CD4-positive, alpha-beta T cell treated with Interleukin-10 for 1 hour (primary cell): ENCODE data around the gene SLX4IP.
"Not testable (repeated sequence)": the region's sequence is repeated elsewhere in the genome, so short reads cannot be mapped to it uniquely, and the experiment has no call there.

Experiments
- DNase-seq: peaks from one replicate; pipeline ENCODE4 v3.0.0-alpha.2; 2020

The SLX4IP gene

DNA sequence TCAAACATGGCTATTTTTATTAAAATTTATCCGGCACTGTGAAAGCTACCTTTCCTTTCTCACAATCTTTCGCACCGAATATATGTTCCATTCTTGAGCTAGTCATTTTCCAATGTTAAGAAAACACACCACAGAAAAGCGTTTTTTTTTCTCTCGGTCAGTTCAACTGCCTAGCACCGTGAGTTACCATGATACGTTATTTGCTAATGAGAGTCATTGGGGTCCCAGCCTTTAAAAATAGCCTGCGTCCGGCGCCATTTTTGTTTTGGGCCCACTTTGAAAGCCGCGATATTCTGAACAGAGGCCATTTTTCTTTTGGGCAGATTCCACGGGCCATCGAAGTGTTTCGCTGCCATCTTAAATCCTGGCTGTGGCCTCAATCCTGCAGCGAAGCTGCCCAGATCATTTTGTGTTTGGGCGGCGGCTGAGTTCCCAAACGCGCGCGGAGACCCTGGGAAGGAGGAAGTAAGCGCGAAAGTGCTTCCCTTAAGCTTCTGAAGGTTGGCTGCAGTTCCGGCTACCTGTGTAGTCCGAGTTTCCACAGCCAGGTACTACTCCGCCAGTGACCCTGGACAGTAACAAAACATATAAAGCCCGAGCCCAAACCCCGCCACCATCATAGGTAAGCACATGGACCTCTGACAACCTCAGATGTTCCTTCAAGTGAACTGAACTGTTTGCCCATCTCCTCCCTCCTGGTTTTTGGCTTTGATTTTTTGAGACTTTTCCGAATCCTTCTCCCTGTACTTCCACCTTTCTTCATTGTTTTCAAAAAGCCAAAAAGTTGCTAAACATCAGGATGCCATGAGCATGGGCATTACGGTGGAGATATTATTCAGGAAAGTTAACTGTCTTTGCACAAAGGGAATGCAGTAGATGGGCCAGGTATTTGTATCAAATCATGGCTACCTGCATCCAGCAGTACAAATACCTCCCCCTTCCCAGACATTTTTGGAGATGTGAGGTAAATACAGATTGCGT is at the start of gene SLX4IP:
SLX4IP (plus strand) TSS at position 474 of the 981 bp plus-strand sequence. CDS start 22,900 bp downstream, outside the sequence.
- DNase-seq = peak; percentile 94

DNA sequence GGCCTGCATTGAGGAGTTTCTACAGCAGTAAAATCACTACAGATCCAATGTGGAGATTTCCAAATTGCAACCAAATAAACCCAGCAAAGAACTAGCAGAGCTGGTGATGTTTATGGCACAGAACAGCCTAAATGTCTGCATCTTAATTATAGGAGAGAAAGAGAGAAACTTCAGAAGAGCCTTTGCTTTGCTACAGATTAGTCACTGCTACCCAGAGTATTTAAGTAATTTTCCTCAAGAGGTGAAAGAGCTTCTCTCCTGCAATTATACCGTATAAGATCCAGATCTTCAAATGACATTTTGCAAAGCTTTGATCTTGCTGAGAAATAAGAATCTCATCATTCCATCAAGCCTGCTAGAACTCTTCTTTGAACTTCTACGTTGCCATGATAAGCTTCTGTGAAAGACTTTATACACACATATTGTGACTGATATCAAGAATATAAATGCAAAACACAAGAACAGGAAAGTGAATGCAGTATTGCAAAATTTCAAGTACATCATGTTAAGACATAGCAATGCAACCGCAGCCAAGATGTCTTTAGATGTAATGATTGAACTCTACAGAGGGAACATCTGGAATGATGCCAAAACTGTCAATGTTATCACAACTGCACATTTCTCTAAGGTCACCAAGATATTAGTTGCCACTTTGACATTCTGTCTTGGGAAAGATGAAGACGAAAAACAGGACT is 49.1 kb upstream of the SLX4IP start:
- no peak for DNase-seq

DNA sequence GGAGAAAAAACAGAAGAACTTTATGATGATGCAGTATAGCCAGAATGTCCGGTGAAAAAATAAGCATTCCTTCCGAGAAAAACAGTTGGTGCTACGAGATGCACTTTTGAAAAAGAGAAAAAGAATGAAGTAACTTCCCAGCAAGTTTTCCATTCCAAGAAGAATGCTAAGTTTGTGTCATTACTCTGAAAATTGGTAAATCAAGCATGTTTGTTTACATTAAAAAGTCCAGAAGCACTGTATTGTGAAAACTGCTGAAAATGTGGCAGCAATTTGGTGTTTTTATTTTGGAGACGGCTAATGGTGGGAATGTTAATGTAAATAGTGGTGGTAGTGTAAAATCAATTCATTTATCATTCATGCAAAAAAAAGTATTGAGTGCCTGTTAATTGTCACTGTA is 47.4 kb upstream of the SLX4IP start:
- no peak for DNase-seq

DNA sequence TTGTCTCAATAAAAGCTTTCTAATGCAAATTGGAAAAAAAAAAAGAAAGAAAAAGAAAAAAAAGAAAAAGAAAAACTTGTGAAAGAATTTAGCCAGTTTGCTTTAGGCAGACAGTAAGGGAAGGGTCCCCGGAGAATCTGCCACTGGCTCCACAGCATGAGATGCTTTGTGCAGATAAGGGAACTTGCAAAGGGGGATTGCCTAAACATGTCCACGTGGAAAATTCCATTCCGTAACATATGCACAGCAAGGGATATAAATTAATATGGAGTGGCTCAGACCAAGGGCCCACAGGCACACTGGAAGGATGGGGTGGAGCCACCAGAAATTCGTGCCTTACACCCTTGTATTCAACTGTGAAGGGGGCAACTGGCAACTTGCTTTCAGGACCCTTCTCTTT is 46.5 kb upstream of the SLX4IP start:
- no peak for DNase-seq

DNA sequence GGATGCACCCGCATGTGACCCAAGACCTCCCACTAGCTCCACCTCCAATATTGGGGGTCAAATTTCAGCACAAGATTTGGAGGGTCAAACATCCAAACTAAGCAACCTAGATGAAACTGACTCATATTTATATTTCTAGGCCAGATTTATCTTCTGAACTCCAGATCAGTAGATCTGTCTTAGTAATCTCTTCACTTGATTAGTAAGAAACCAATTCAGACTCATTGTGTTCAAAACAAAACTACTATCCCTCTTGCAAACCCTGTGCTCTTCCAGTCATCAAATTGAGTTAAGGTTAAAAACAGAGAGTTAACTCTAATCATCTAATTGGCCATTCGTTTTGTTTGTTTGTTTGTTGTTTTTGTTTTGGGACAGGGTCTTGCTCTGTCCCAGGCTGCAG is 44.4 kb upstream of the SLX4IP start:
- DNase-seq = no peak

DNA sequence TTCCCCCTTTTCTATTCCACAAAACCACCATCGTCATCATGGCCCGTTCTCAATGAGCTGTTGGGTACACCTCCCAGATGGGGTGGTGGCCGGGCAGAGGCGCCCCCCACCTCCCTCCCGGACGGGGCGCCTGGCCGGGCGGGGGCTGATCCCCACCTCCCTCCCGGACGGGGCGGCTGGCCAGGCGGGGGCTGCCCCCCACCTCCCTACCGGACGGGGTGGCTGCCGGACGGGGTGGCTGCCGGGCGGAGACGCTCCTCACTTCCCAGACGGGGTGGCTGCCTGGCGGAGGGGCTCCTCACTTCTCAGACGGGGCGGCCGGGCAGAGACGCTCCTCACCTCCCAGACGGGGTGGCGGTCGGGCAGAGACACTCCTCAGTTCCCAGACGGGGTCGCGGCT is 40.4 kb upstream of the SLX4IP start:
- not testable (repeated sequence) for DNase-seq

DNA sequence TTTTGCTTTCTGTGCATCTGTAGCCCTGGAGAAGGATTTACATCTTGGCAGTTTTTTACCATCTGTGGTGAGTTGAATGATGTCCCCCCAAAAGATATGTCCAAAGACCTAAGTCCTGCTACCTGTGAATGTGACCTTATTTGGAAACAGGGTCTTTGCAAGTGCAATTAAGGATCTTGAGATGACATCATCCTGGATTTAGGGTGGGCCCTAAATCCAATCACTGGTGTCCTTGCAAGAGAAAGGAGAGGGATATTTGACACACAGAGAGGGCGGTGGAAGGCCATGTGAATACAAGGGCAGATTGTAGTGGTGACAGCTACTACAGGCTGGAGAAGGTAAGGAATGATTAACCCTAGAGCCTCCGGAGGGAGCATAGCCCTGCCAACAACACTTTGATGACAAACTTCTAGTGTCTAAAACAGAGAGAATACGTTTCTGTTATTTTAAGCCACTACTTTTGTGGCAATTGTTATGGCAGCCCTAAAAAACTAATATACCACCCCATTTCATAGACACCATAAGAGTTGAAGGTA is 36.2 kb upstream of the SLX4IP start:
- DNase-seq = no peak

DNA sequence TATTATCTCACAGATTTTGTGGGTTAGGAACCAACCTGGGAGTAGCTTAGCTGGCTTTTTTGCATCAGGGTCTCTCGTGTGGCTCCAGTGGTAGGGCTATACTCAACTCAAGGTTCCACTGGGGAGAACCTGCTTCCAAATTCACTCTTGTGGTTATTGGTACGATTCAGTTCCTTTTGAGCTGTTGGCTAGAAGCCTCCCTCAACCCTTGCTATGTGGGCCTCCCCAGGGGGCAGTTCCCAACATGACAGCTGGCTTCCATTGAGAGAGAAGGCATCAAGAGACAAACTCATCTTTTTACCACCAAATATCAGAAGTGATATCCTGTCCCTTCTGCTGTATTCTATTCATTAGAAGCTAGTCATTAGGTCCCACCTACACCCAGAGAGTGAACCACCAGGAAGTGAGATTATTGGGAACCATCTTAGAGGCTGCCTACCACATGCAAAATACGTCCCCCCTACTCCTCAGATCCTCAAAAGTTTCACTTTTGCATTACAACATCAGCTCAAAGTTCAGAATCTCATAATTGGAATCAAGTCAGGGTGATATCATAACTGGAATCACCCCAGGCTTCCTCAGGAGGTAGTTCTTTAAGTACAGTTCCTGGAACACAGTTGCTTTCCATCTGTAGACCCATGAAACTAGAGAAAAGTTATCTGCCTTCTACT is 32.0 kb upstream of the SLX4IP start:
- no peak for DNase-seq

DNA sequence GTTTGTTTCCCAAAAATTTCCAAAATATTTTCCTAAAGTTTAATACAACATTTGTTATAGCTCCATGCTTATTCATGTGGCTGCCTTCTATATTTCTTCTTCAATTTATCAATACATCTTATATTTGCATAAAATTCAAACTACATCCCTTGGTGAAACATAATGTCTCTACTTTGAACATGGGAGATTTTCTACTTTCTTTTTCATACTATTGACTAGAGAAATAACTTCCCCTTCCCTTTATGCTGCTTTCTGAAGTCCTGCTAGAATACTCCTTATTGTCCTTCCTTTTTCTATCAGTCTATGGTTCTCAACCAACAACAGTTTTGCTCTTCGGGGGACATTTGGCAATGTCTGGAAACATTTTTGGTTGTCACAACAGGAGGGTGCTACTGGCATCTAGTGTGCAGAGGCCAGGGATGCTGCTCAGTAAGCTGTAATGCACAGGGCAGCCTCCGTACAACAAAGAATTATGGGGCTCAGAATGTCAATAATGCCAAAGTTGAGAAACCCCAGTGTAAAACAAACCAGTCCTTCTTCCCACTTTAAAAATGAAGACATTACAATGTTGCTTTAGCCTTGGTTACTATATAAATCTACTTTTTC is 31.0 kb upstream of the SLX4IP start:
- DNase-seq = no peak

DNA sequence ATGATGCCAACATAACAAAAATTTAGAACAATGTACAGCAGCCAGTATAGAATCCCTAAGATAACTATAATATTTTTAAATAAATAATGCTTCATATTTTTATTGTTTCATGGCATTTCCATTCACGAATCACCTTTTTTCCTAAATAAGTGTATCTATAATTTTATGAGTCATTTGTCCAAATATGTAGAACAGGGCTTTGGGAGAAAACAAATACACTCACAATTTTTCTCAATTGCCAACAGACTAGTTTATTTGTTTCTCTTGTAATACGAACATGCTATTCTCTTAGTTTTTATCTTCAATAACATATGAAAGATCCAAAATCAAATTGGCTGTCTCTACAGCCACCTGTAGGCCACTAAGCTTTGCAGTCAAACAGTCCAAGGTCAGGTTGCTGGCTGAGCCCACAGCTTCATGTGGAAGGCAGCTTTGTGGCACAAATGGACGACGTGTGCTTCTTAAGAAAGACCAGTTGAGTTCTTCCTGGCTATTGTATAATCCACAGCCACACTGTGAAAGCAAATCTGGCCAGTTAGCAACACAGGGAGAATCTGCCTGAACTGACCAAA is 30.1 kb upstream of the SLX4IP start:
- DNase-seq = no peak

DNA sequence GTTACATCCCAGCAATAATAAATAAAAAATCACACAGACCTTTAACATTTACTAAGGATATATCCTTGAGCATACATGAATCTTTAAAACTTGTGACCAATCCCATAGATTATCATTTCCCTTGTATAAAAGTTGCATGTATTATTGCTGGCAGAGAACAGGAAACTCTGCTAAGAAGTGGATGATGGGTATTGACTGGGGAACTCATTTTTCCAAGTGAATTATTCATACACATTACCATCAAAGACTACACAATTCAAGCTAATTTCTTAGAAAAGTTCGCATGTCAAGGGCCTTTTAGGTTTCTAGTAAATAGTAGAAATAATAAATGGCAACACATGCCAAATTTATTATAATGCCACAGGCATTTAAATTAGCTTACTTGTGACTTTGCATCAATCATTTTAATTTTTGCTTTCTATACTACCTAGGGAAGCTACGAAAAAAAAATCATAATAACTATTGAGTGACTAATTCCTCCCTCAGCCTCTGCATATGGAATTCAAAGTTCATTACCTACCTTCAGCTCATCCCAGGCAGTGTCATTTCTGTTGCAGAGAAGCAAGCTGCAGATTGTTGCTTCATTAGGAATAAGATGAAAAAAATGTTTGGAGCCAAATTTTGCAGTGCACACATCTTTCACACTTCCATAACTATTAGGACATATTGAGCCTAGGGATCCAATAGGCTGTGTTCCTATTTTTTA is 26.8 kb upstream of the SLX4IP start:
- no peak for DNase-seq

DNA sequence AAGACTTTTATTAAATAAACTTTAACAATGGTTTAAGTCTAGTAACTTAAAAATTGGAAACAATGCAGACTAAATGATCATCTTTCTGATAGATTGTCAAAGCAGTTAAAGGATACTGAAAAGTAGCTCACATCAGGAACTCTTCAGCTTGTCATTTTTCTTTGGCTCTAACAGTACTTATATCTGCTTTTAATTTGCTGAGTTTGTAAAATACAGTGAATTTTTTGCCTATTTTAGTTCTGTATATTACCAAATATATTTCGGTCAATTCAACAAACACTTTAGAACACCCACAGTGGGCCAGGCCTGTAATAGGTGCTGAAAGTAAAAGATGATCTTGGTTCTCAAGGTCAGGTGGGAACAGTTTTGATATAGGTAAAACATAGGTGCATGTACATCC is 23.4 kb upstream of the SLX4IP start:
- no peak for DNase-seq

DNA sequence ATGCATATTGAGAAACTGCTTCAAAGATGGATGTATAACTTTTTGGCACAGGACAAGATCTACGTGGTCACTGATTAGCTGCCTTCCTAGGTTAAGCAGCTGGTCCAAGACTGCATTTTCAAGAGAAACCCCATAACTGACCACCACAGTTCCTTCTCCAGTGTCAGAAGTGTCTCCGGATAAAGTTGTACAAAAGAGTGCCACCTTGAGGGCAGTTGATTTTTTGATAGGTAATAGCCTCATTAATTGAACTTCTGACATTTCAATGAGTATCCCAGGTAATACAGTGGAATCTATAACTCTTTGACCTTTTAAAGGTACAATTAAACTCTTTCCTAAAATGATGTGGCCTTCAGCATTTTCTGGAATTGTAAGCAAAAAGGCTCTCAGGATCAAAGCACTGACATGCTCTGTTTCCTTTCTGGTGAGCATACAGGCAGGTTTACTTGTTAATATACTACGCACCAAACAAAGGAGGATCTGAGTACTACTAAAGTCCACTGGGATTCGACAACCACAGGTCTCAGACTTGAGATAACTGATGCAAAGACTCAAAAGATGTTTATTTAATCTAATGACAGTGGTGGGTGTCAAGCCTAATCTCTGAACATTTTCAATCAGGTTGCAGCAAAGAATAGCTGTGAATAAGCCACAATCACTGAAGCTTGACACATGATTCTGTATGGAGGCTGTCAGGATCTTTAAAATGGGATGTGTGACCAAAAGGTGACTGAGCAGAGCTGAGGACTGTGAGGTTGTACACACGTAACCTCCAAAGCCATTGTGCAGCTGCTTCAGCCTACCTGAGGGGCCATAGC is 22.3 kb upstream of the SLX4IP start:
- no peak for DNase-seq

DNA sequence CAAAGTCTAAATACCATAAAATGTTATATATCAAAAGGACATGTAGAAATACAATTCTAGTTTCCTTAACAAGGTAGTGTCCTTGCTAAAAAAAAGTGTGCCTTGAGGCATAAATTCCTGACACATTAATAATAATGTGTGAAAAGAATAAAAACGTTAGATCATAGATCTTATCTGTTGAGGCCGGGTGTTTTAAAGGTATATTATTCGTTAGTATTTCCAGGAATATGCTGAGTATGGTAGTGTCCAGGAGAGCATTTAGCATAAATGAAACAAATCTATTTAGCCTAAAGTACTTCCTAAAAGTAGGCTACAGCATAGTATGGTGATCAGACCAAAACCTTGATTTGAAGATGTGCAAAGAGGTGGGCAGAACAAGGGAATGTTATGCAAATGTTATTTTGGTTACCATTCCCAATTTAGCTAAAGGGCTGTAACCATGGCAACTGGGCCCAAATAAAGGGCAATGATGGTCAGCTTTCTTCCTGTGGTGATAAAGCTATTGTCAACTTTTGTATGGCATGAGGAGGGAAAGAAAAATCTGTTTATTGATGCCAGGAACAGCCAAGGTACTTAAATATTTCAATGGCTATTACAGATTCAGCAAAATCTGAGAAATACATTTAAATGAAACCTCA is 20.0 kb upstream of the SLX4IP start:
- DNase-seq = no peak

DNA sequence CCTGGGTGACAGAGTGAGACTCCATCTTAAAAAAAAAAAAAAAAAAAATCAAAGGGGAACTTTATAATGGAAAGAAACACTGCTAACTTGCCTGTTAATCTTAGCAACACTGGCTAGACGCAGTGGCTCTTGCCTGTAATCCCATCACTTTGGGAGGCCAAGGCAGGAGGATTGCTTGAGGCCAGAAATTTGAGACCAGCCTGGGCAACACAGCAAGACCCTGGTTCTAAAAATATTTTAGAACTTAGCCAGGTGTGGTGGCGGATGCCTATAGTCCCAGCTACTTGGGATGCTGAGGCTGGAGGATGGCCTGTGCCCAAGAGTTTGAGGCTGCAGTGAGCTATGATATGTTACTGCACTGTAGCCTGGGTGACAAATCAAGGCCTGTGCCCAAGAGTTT is 17.9 kb upstream of the SLX4IP start:
- DNase-seq = not testable (repeated sequence)

DNA sequence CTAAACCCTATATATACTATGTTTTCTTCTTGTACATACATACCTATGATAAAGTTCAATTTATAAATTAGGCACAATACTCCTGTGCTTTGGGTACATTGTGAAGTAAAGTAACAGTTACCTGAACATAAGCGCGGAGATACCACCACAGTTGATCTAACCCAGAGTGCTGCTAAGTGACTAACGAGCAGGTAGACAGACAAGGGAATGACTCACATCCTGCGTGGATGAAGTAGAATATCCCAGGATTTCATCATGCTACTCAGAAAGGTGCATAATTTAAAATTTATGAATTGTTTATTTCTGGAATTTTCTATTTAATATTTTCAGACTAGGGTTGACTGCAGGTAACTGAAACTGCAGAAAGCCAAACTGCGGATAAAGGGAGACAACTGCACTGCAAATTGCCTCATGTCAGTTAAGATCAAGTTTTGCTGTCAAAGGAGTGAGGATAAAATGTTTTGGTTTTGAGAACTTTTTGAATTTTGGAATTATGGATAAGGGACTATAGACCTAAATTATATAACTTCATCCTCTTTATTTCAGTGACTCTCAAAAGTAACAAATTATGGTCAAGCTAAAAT is 15.5 kb upstream of the SLX4IP start:
- no peak for DNase-seq

DNA sequence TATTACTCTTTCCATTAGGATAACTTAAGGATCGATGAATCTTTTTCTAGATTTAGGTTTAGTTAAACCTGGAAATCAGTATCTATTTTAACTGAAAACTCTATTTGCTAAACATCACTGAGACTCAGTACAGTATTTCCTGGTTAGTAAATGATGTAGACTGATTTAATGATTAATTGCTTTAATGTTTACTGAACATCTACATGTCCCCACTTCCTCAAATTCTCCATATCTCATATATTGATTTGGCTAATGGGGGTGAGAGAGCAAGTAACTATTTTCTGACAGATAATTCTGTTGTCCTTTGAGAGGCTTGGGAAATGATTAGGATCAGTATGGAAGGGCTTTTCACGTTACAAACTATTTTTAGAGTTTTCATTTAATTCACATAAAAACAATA is 11.4 kb upstream of the SLX4IP start:
- no peak for DNase-seq

DNA sequence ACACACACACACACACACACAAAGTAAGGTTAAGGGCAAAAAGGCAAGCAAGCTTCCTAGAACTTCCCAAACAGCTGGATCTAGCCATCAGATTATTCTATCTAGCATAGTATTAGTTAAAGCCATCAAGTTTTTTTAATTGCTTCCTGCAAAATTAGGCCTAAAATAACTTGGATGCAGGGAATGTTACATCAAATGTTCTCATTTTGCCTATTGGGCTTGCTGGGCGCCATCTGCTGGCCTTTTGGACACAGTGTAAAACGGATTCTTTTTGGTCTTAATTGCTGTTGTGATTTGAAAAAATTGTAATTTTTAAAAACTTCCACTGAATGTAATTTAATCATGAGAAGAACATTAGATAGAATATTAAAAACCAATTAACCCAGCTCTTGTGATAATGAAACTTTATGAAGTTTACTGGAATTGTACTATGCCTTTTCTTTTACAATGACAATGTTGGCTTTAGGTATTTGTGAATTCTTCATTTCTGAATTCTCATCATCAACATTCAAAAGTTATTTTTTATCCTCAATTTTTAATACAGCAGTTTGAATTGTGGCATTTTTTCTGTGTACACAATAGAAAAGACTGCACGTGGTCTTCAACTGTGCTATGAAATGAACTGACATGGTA is 7.9 kb upstream of the SLX4IP start:
- peak; percentile 53 for DNase-seq

DNA sequence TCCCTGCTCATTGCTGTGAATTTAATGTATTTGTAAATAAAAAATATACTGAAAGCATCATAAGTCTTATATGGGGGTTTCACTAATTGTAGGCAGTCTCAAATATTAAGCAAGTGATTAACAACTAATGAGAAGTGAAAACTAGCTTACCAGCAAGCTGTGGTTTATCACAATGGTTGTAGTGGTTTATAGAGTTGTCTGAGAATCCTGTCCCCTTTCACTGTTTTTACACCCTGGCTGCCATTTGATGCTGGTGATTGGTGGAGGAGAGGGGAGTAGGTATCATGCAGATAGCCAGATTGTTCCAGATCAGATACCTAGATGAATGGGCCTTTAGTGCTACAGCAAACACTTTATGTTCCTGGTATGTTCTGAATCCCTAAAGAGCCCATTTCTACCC is 7.1 kb upstream of the SLX4IP start:
- DNase-seq = peak; percentile 13
